ENCODE results near the gene TTC29.

Gene TTC29

DNA sequence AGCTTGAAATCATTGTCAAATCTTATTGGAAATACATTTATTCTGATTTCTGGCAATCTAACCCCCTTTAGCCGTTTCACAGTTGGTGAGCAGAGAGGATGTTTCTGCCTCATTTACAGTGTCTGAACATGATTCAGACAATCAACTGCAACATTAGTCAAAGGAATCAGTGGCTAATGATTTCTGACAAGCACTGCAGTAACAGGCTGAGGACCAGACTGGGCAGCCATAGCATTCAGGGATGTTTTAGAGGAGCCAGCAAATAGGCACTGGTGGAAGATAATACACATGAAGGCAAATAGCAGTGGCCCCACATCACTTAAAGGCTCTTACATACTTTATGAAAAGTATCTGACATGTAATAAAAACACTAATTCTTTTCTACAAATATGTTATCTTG lies 102.8 kb downstream of the TTC29 start:
- Histone ChIP-seq H3K27ac (ENCODE audit: low read length, poor library complexity, severe bottlenecking) (no peak overlapping the region), H4K8ac (ENCODE audit: low read length) (no peak overlapping the region), H4K91ac (ENCODE audit: low read length) (no peak overlapping the region), H3K27me3 (ENCODE audit: control insufficient read depth in 1 of 2, insufficient read depth in 1 of 2, low read length in 2 of 2) (no peaks in the 10 kb centered on the region), H3K9me3 (ENCODE audit: control insufficient read depth, low read length) (no peaks in the 10 kb centered on the region), H2BK120ac (ENCODE audit: low read depth, low read length) (no peak overlapping the region), H2AK5ac (ENCODE audit: low read length, severe bottlenecking) (no peak overlapping the region), H3K4me1 (ENCODE audit: control insufficient read depth, insufficient read depth, low read depth, low read length) (no peaks in the 10 kb centered on the region), H3K23ac (ENCODE audit: low read length in 2 of 2) (no peak overlapping the region), H3K36me3 (ENCODE audit: control insufficient read depth in 1 of 2, insufficient read depth in 2 of 2, low read depth in 1 of 2, low read length in 2 of 2) (no peaks in the 10 kb centered on the region), H3K4me3 (ENCODE audit: insufficient read depth in 1 of 2, low read depth in 1 of 2, low read length in 2 of 2) (no peak overlapping the region), H2AFZ (ENCODE audit: low read depth, low read length) (no peak overlapping the region), H3K18ac (ENCODE audit: low read depth in 1 of 2, low read length in 2 of 2) (no peak overlapping the region), H3K4ac (ENCODE audit: low read depth in 1 of 2, low read length in 2 of 2) (no peak overlapping the region), H3K4me2 (ENCODE audit: low read length, poor library complexity, severe bottlenecking) (no peak overlapping the region), H3K9ac (ENCODE audit: low read length) (no peak overlapping the region), H2BK15ac (ENCODE audit: low read depth, poor library complexity, severe bottlenecking) (no peak overlapping the region), H2BK5ac (ENCODE audit: low read depth, low read length, poor library complexity, severe bottlenecking) (no peak overlapping the region), H3K14ac (ENCODE audit: low read length in 2 of 2) (no peak overlapping the region), H2BK12ac (ENCODE audit: low read length in 2 of 2) (no peak overlapping the region), H3K79me1 (replicated peaks; ENCODE audit: low read length, poor library complexity, severe bottlenecking) (no peaks in the 10 kb centered on the region)
- DNase-seq, result no peak
- WGBS, result 80% methylated on average over 1 of the region's 1 CpG

DNA sequence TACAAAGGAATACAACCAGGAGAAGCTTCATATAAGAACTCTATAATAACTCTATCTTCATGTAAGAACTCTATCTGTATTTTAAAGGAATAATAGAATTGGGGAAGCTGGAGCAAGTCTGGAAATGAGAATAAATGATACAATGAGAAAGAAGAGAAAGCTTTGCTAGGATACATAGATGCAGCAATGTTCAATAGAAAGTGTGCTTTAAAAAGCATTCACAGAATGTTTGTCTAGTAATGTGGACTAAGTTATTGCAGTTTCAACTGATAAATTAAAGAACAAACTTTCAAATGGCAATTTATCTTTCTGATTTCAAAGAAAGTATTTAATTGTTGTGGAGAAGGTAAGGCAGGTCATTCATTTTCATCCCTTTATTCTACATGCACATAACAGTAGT lies 104.9 kb downstream of the TTC29 start:
- no peak overlapping the region for H3K4ac ChIP-seq (ENCODE audit: low read depth in 1 of 2, low read length in 2 of 2)

DNA sequence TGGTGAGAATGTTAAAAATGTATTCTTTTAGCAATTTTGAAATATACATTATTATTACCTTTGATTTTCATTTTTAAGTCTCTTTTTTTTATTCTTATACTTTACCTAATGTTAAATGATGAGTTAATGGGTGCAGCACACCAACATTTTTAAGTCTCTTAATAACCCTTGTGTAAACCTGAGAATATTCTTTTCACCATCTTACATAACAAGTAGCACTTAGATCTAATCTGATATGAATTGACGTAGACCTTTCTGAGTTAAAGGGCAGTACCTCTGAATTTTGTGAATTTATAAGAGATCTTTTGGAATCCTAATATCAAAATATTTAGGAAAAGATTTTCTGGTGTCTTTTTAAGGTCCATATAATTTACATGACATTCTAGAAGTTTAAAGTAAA lies 110.6 kb downstream of the TTC29 start:
- no peak overlapping the region for H3K14ac ChIP-seq (ENCODE audit: low read length in 2 of 2)
- H2BK120ac ChIP-seq (ENCODE audit: low read depth, low read length), result no peak overlapping the region
- H3K79me1 ChIP-seq (replicated peaks; ENCODE audit: low read length, poor library complexity, severe bottlenecking), result no peaks in the 10 kb centered on the region
- no peak overlapping the region for H3K23ac ChIP-seq (ENCODE audit: low read length in 2 of 2)
- no peak overlapping the region for H4K8ac ChIP-seq (ENCODE audit: low read length)
- H2AFZ ChIP-seq (ENCODE audit: low read depth, low read length), result no peak overlapping the region
- no peak overlapping the region for H3K4me2 ChIP-seq (ENCODE audit: low read length, poor library complexity, severe bottlenecking)
- WGBS, result no CpG with 5 or more reads among the region's 1 CpG
- no peak overlapping the region for H3K9ac ChIP-seq (ENCODE audit: low read length)
- H3K18ac ChIP-seq (ENCODE audit: low read depth in 1 of 2, low read length in 2 of 2), result no peak overlapping the region
- no peak for DNase-seq
- no peaks in the 10 kb centered on the region for H3K27me3 ChIP-seq (ENCODE audit: control insufficient read depth in 1 of 2, insufficient read depth in 1 of 2, low read length in 2 of 2)
- H3K36me3 ChIP-seq (ENCODE audit: control insufficient read depth in 1 of 2, insufficient read depth in 2 of 2, low read depth in 1 of 2, low read length in 2 of 2), result no peaks in the 10 kb centered on the region
- H2BK5ac ChIP-seq (ENCODE audit: low read depth, low read length, poor library complexity, severe bottlenecking), result no peak overlapping the region
- H3K4me1 ChIP-seq (ENCODE audit: control insufficient read depth, insufficient read depth, low read depth, low read length), result no peaks in the 10 kb centered on the region
- H3K4me3 ChIP-seq (ENCODE audit: insufficient read depth in 1 of 2, low read depth in 1 of 2, low read length in 2 of 2), result no peak overlapping the region
- H2BK12ac ChIP-seq (ENCODE audit: low read length in 2 of 2), result no peak overlapping the region
- H2AK5ac ChIP-seq (ENCODE audit: low read length, severe bottlenecking), result no peak overlapping the region
- H3K27ac ChIP-seq (ENCODE audit: low read length, poor library complexity, severe bottlenecking), result no peak overlapping the region
- no peaks in the 10 kb centered on the region for H3K9me3 ChIP-seq (ENCODE audit: control insufficient read depth, low read length)
- no peak overlapping the region for H2BK15ac ChIP-seq (ENCODE audit: low read depth, poor library complexity, severe bottlenecking)
- no peak overlapping the region for H3K4ac ChIP-seq (ENCODE audit: low read depth in 1 of 2, low read length in 2 of 2)
- H4K91ac ChIP-seq (ENCODE audit: low read length), result no peak overlapping the region

More for the DNA sequence above, 104.9 kb downstream of the TTC29 start:
- no peak for DNase-seq
- no peak overlapping the region for H2BK12ac ChIP-seq (ENCODE audit: low read length in 2 of 2)
- no peak overlapping the region for H3K9ac ChIP-seq (ENCODE audit: low read length)
- H2AK5ac ChIP-seq (ENCODE audit: low read length, severe bottlenecking), result no peak overlapping the region
- H3K27ac ChIP-seq (ENCODE audit: low read length, poor library complexity, severe bottlenecking), result no peak overlapping the region
- no peaks in the 10 kb centered on the region for H3K36me3 ChIP-seq (ENCODE audit: control insufficient read depth in 1 of 2, insufficient read depth in 2 of 2, low read depth in 1 of 2, low read length in 2 of 2)
- no peaks in the 10 kb centered on the region for H3K4me1 ChIP-seq (ENCODE audit: control insufficient read depth, insufficient read depth, low read depth, low read length)
- no peaks in the 10 kb centered on the region for H3K27me3 ChIP-seq (ENCODE audit: control insufficient read depth in 1 of 2, insufficient read depth in 1 of 2, low read length in 2 of 2)
- H4K8ac ChIP-seq (ENCODE audit: low read length), result no peak overlapping the region
- no peak overlapping the region for H3K4me3 ChIP-seq (ENCODE audit: insufficient read depth in 1 of 2, low read depth in 1 of 2, low read length in 2 of 2)
- no peaks in the 10 kb centered on the region for H3K79me1 ChIP-seq (replicated peaks; ENCODE audit: low read length, poor library complexity, severe bottlenecking)
- H2AFZ ChIP-seq (ENCODE audit: low read depth, low read length), result no peak overlapping the region
- H2BK120ac ChIP-seq (ENCODE audit: low read depth, low read length), result no peak overlapping the region
- H3K14ac ChIP-seq (ENCODE audit: low read length in 2 of 2), result no peak overlapping the region
- H3K18ac ChIP-seq (ENCODE audit: low read depth in 1 of 2, low read length in 2 of 2), result no peak overlapping the region
- H3K4me2 ChIP-seq (ENCODE audit: low read length, poor library complexity, severe bottlenecking), result no peak overlapping the region
- H2BK5ac ChIP-seq (ENCODE audit: low read depth, low read length, poor library complexity, severe bottlenecking), result no peak overlapping the region
- no peaks in the 10 kb centered on the region for H3K9me3 ChIP-seq (ENCODE audit: control insufficient read depth, low read length)
- no peak overlapping the region for H2BK15ac ChIP-seq (ENCODE audit: low read depth, poor library complexity, severe bottlenecking)
- H4K91ac ChIP-seq (ENCODE audit: low read length), result no peak overlapping the region
- no peak overlapping the region for H3K23ac ChIP-seq (ENCODE audit: low read length in 2 of 2)

DNA sequence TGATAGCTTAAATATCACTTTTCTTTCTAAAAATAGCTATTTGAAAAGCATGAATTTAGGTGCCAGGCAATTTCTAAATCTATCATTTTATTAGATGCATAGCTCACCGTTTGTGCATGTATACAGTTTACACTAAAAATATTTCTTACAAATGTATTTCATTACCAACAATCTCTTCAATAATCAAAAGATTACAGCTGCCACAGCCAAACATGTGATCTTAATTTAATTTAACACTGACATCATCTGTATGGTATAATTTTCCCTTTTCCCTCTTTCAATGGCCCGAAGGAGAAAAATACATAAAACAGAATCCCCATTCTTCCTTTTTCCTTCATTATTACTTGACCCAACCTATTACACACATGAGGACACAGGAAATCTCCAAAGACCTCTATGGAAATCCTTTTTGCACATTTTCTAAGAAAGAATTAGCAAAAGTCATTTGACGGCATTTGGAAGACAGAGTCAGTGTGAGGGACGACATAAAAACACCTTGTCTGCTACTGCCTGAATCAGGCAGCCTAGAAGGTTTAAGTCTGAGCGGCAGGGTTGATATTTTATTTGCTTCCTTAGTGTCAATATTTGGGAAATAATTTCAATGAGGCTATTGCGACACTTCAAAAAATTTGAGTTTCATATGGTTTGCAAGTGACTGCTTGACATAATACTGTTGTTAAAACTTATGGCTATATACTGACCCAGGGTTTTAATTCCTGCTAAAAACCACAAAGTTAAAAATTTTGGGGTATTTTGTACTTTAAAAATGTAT lies 111.2 kb downstream of the TTC29 start:
- DNase-seq, result no peak
- Histone ChIP-seq H3K4me1 (ENCODE audit: control insufficient read depth, insufficient read depth, low read depth, low read length) (no peaks in the 10 kb centered on the region), H2BK120ac (ENCODE audit: low read depth, low read length) (no peak overlapping the region), H3K23ac (ENCODE audit: low read length in 2 of 2) (no peak overlapping the region), H2BK15ac (ENCODE audit: low read depth, poor library complexity, severe bottlenecking) (no peak overlapping the region), H3K27me3 (ENCODE audit: control insufficient read depth in 1 of 2, insufficient read depth in 1 of 2, low read length in 2 of 2) (no peaks in the 10 kb centered on the region), H3K9me3 (ENCODE audit: control insufficient read depth, low read length) (no peaks in the 10 kb centered on the region), H3K4ac (ENCODE audit: low read depth in 1 of 2, low read length in 2 of 2) (no peak overlapping the region), H2BK12ac (ENCODE audit: low read length in 2 of 2) (no peak overlapping the region), H4K91ac (ENCODE audit: low read length) (no peak overlapping the region), H3K14ac (ENCODE audit: low read length in 2 of 2) (no peak overlapping the region), H2BK5ac (ENCODE audit: low read depth, low read length, poor library complexity, severe bottlenecking) (no peak overlapping the region), H3K18ac (ENCODE audit: low read depth in 1 of 2, low read length in 2 of 2) (no peak overlapping the region), H2AFZ (ENCODE audit: low read depth, low read length) (no peak overlapping the region), H3K27ac (ENCODE audit: low read length, poor library complexity, severe bottlenecking) (no peak overlapping the region), H3K9ac (ENCODE audit: low read length) (no peak overlapping the region), H3K36me3 (ENCODE audit: control insufficient read depth in 1 of 2, insufficient read depth in 2 of 2, low read depth in 1 of 2, low read length in 2 of 2) (no peaks in the 10 kb centered on the region), H3K4me3 (ENCODE audit: insufficient read depth in 1 of 2, low read depth in 1 of 2, low read length in 2 of 2) (no peak overlapping the region), H3K4me2 (ENCODE audit: low read length, poor library complexity, severe bottlenecking) (no peak overlapping the region), H2AK5ac (ENCODE audit: low read length, severe bottlenecking) (no peak overlapping the region), H4K8ac (ENCODE audit: low read length) (no peak overlapping the region), H3K79me1 (replicated peaks; ENCODE audit: low read length, poor library complexity, severe bottlenecking) (no peaks in the 10 kb centered on the region)
- WGBS, result 82% methylated on average over 6 of the region's 6 CpGs

Measured in mesenchymal stem cell (in vitro differentiated cells and primary cell).